Pulmonary artery endothelial cell (primary cell): Measurements from ENCODE around the gene KRT10. TPM values are rescaled to one million over a fixed set of nuclear protein-coding genes. Genes with fewer than 3 reads are reported as not detected.
A peak's percentile ranks its signal among the peaks of the same experiment; 100 is the strongest.
"Not testable (repeated sequence)": the region's sequence is repeated elsewhere in the genome, so short reads cannot be mapped to it uniquely, and the experiment has no call there.

Source experiments
- DNase-seq: peaks from one replicate; pipeline ENCODE4 v3.0.0-alpha.2; 2011; ENCODE audit warnings: low read depth, low spot score
- total RNA-seq: library from RNA; depleted of rRNA; stranded (reverse); fragments of >200 nt; gene quantifications from 2 replicates; pipeline ENCODE4 v1.2.3, GENCODE V29; 2014

The KRT10 gene
- total RNA-seq, 1 donor from 2014 or later = 3.4 TPM

DNA sequence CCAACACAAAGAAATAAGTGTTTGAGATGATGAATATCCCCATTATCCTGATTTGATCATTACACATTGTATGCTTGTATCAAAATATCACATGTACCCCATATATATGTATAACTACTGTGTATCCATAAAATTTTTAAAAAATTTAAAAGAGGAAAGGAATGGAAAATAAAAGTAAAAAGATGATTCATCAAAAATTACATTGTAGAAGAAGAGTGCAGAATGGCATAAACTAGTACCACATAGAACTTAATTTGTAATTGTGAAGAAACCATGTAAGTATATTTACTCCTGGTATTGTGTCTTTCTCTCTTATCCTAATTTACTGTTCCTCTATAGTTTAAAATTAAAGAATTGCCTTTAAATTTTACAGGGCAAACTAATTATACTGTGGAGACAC is 11.5 kb upstream of the KRT10 start:
- no peak for DNase-seq

DNA sequence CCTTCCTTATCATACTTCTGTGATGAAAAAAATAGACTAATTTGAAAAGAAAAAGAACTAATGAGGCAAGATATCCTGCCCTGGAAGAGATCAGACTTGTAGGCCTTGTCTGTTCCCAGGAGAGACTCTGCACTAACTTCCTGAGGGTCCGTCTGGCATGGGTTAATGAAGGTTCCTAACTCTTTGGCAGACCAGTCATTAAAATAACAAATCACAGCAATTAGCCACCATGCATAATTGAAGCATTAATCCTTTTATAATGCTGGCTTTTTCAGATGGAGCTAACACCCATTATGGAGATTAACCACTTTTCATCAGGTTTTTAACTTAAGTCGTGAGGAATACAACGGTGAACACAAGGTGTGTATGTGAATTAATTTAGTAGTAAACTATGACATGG is 10.4 kb upstream of the KRT10 start:
- no peak for DNase-seq

DNA sequence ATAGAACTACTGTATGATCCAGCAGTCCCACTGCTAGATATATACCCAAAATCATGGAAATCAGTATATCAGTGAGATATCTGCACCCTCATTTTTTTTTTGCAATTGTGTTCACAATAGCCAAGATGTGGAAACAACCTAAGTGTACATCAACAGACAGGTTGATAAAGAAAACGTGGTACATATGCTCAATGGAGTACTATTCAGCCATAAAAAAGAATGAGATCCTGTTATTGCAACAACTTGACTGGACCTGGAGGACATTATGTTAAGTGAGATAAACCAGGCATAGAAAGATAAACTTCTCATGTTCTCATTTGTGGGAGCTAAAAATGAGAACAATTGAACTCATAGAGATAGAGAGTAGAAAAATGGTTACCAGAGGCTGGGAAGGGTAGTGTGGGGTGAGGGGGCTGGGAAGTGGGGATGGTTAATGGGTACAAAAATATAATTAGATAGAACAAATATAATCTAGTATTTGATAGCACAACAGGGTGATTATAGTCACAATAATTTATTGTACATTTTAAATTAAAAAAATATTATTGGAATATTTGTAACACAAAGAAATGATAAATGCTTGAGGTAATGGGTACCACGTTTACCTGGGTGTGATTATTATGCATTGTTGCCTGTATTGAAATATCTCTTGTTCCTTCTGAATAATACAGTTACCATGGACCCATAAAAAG is 7.8 kb upstream of the KRT10 start:
- no peak for DNase-seq

DNA sequence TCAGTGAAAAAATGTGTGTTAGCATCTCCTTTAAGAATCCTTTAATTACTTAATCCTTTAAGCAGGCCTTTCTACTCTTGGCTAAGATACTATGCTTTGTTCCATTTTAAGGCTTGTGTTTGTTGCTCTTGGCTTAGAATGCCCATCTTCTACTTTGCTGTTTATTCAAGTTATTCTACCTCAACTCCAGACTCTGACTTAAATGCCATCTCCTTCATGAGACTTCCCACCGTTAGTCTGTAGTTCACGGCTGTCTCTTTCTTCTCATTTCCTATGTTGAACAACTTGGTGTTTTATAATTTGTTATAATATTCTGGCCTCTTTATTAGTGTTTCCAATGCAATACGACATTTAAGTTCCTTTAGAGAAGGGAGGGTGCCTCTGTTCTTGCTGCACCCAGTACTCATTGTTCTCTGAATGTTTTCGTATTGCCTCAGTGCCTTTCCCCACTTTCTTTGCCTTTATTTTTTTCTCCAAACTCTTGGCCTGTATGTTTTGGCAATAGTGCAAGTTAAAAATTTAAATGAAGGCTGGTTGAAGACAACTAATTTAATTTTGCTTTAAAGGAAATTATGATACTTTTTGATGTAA is 6.1 kb upstream of the KRT10 start:
- no peak for DNase-seq

DNA sequence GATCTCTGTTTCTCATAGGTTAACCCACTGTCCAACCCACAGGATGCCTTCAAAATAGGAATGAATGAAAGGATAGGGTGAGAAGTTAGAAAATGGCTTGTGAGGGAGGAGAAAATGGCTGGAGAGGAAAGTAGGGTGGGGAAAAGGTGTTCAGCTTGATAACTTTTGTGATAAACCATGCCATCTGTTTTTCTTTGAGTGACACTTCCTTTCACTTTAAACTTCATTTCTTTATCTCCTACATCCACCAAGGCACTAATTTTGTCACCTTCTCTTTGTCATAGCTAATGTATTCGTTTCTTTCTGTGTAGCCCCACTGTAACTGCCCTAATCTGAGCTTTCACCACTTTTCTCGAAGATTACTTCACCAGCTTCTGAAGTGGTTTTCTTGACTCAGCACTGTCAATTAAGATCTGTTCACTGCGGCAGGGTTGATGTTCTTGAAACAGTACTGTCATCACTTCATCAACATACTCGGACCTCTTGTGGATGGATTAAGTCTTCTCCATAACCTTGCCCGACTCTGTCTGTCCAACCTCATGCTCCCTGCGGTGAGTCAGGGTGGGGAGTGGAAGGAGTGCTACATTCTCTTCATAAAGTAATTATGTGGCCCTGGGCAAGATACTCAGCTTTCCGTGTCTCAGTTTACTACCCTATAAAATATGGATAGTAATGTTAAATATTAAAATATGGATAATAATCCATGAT is 5.5 kb upstream of the KRT10 start:
- no peak for DNase-seq

DNA sequence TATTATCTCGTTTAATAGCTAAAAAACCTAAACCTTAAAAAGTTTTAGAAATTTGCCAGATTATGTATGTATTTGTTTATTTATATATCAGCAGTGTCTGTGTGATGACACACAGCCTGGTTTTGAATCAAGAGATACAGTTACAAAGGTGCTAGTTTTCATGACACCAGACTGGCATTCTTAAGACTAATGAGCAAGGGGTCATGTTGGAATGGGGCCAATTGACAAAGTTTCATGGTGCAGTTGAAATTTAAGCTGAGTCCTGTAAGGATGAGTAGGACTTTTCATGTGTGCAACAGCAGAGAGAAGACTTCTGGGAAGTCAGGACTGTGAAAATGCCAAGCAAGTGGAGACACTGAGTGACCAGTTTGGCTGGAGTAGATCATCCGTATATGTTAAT is 3.2 kb upstream of the KRT10 start:
- DNase-seq = no peak

DNA sequence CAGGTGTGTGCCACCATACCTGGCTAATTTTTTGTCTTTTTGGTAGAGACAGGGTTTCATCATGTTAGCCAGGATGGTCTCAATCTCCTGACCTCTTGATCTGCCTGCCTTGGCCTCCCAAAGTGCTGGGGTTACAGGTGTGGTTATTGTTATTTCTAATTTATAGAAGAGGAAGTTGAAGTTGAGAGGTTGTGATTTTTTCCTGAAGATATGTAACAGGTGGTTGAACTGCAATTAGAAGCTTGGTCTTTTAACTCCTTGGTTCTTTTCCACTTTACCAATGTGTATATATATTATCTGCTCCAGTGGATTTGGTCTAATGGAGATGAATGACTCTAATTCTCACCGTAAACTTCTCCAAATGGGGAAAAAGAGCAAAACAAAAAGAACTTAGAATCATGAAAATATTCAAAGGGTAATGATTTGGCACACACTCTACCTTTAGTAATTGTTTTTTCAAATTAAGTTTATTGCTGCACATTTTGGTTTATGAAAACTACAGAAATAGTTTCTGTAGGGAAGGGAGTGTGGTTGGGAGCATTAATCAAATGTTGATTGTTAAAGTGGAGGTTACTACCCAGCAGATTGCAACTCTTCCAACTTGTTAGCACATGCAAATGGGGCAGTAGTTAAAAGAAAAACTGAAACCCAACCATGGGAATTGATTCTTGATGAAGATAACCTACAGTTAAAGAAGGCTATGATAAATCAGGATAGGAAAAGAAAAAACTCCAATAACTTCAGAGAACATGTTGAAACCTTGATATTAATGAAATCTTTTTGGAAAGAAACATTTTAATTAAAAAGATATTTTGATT is 1.8 kb upstream of the KRT10 start:
- DNase-seq = no peak

DNA sequence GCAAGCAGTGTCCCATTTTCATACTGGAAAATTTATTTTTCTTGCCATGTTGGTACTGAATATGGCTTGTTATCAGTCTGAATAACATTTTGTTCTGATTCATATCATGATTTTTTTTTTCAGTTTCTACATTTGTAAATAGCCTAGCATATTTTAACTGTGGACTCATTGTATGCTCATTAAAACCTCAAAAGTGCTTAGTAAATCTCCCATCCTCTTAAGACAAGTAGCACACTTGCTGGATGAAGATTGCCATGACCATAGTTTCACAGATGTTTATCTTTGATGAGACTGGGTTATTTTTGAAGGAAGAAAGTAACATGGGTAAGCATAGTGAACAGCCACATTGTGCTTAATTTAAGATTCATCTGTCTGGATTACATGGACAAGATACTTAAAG is 878 bp downstream of the KRT10 start:
- DNase-seq = no peak

DNA sequence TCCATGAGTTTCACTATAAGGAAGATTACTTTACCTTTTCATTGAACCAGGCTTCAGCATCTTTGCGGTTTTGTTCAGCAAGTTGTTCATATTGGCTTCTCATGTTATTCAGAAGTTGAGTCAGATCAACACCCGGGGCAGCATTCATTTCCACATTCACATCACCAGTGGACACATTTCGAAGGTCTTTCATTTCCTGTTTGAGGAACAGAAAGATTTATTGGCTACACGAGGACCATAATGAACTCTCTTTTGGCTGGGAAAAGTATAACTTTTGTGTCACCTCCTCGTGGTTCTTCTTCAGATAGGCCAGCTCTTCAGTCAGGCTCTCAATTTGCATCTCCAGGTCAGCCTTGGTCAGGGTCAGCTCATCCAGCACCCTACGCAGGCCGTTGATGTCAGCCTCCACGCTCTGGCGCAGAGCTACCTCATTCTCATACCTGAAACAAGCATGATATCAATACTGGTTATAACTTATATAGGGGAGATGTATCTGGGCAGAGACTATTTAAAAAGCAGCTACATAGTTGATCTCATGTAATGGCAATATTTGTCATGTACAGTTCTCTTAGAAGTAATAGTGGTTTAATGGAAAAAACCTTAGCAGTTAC is 2.1 kb downstream of the KRT10 start:
- DNase-seq = no peak

DNA sequence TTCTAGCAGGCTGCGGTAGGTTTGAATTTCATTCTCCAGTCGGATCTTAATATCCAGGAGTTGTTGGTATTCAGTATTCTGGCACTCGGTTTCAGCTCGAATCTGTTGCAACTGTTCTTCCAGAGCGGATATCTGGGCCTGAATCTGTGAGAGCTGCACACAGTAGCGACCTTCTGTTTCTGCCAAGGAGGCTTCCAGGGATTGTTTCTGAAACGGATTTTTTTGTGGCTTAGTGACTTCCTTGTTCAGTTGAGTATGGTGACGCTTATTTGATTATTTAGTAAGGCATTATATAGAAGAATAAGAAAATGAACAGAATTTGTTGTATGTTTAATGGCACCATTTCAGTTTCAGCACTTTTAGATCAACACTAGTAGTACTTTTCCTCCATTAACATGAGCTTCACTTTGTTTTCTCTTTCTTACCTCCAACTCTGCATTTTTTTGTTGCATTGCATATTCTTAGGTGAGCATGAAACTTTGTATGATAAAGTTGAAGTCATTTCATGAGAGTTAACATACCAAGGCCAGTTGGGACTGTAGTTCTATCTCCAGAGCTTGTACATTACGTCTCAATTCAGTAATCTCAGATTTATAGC is 2.8 kb downstream of the KRT10 start:
- peak; percentile 11 for DNase-seq

DNA sequence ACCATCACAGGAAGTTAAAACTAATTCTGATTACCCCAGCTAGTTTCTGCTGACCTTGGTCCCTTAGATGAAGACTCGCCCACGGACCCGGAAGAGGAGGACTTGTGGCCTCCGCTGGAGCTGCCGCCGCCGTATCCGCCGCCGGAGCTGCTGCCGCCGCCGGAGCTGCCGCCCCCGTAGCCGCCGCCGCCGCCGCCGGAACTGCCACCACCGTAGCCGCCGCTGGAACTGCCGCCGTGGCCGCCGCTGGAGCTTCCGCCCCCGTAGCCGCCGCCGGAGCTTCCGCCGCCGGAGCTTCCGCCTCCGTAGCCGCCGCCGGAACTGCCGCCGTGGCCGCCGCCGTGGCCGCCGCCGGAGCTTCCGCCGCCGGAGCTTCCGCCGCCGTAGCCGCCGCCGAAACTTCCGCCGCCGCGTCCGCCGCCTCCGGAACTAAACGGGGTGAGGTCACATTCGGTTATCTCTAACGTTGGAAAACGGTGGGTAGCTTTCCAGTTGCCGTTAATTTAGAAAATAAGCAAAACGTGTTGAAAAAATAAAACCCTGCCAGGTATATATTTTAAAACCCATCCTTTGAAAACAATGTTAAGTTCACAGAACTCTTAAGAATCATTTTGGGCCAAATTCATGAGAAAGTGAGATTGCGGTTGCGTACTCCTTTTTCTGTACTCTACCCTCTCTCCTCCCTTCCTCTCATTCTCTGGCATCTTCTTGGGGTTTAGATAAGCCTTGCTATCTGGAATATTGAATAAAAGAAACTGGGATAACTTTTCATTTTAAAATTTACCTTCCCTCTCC is 3.5 kb downstream of the KRT10 start:
- DNase-seq = peak; percentile 22

DNA sequence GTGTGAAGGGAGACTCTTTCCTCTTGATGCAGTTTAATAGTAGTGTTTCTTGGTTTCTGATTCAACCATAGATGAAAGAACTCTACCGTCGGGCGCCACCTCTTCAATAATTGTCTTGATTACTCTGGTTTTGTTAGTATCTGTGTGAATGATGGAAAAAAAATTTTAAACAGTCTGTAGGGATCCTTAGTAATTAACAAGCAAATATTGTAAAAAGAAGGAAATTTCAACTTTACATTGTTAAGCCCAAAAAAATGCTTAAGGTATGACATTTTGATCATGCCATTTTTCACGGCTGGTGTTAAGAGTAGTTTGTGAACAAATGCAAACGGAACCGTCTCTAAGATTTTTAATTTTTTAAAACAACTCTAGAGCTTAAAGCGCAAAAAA is 4.1 kb downstream of the KRT10 start:
- DNase-seq = no peak

DNA sequence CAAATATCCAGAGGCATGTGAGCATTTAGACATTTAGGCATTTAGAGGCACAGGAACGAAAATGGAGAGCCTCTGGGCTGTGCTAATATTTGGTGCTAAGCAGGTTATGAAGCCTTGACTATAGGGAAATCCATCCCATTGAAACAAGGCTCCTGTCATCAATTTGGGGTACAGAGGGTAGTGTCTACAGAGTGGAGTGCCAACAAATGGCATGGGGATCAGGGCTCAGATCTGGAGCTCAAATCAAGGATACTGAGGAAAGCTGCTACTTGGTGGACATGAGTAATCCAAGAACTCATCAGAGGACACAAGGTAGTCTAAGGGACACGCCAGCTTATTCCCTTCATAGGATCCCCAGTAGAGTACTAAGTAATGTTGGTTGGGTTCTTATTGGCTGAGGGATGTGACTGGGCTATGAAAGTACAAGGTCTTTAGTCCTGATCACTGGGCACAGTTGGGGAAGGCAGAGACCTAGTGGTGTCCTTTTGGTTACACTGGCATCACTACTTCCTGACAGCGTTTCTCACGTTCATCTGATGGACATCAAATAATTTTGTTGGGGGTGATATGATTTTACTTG is 5.2 kb downstream of the KRT10 start:
- no peak for DNase-seq

DNA sequence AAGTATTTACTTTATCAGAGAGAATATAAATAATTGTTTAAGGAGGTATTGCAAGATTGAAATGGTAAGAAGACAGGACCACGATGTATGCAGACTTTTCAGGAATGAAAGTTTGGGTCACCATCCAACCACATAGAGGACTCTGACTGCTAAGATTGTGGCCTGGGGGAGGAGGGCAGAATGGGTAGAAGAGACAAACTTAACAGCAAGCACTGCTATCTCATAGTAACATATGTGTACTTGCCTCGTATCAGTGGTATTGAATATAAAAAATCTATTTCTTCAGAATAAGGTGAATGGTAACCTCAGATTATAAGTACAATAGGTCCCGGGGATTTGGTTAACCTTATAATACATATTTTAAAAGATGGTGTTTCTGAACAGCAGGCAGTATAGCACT is 5.8 kb downstream of the KRT10 start:
- DNase-seq = no peak

DNA sequence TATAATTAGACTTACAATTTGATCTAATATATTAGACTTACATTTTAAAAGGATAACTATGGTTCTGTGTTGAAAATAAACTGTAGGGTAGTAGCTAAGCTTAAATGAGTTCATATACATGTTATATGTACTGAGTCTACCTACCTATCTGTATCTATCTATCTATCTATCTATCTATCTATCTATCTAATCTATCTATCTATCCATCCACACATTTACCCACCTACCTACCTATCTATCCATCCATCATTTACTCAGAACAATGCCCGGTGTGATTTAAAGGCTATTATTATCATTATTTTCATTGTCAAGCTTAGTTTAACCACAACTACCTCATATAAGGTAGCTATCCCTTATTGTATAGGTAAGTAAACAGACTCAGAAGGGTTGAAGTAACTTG is 7.0 kb downstream of the KRT10 start:
- DNase-seq = no peak

DNA sequence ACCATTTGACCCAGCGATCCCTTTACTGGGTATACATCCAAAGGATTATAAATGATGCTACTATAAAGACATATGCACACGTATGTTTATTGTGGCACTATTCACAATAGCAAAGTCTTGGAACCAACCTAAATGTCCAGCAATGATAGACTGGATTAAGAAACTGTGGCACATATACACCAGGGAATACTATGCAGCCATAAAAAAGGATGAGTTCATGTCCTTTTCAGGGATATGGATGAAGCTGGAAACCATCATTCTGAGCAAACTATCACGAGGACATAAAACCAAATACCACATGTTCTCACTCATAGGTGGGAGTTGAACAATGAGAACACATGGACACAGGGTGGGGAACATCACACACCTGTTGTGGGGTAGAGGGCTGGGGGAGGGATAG is 7.8 kb downstream of the KRT10 start:
- not testable (repeated sequence) for DNase-seq

DNA sequence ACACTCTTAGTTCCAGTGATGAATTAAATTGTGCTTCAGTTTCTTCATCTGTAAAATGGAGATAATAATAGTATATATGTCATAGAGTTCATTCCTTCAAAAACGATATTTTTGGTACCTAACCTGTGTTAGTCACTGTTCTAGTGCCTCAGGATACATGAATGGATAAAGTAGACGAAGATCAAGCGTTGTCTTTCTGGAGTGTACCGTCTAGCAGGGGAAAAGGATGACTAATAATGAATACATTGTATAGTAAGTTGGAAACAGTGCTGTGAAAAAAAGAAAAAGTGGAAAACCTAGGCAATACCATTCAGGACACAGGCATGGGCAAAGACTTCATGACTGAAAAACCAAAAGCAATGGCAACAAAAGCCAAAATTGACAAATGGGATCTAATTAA is 8.6 kb downstream of the KRT10 start:
- no peak for DNase-seq

DNA sequence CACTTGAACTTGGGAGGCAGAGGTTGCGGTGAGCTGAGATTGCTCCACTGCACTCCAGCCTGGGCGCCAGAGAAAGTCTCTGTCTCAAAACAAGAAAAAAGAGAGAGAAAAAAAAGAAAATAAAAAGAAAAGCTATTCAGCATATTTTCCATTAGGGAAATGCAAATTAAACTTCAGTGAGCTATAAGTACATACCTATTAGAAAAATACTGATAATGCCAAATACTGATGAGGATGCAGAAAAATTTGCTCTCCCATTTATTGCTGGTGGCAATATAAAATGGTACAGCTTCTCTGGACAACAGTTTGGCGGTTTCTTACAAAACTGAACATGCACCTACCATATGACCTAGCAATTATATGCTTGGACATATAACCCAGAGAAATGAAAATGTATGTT is 9.8 kb downstream of the KRT10 start:
- no peak for DNase-seq

DNA sequence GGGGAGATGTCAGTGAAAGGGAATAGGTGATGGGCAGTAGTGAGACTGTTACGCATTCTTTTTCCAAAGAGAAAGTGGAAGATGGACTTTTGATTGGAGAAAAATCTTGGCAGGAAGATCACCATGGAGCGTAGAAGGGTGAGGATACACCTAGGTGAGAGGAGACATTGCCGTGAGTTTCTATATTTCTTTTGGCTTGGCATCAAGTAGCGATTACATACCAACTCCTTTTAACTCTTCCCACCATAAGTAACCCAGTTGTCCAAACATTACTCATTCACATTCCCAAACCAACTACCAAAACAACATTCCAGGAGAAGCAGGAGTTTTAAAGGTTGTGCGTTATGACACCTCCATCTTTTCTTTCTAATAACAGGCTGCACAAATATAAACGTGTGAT is 11.9 kb downstream of the KRT10 start:
- peak; percentile 5 for DNase-seq
